ENCODE measurements around the gene CDK11A. TPM values are rescaled to one million over a fixed set of nuclear protein-coding genes. Genes with fewer than 3 reads are reported as not detected.

CDK11A gene
- polyA plus RNA-seq, 1 of the 3 experiments (the other 2 are of a cell fraction): 24.0 TPM

- H3K4me1 ChIP-seq (ENCODE audit: control insufficient read depth in 1 of 2, insufficient read depth in 2 of 2, low read depth in 1 of 2, low read length in 1 of 2): no peaks in the 10 kb centered on the region; a peak in 1 of 4 replicates
- H3K4me3 ChIP-seq (ENCODE audit: low read depth in 2 of 2, low read length in 1 of 2): no peak overlapping the region
- DNase-seq: peak; percentile 15
- H3F3A ChIP-seq (replicated peaks; ENCODE audit: insufficient read depth): peaks cover 2% of the 10 kb centered on the region
- H3K9ac ChIP-seq: no peak overlapping the region
- no peak overlapping the region for H3K4me2 ChIP-seq
- peaks cover 85% of the 10 kb centered on the region for H3K79me2 ChIP-seq (ENCODE audit: insufficient read depth)
- CTCF ChIA-PET: no interaction called here
- H2AFZ ChIP-seq (ENCODE audit: low read depth): no peak overlapping the region
- POLR2A ChIA-PET: no interaction called here
- H3K27me3 ChIP-seq (ENCODE audit: insufficient read depth): no peaks in the 10 kb centered on the region
- no peaks in the 10 kb centered on the region for H3K9me3 ChIP-seq
- H3K27ac ChIP-seq (ENCODE audit: low read depth in 2 of 2, low read length in 1 of 2): no peak overlapping the region
- peaks cover 17% of the 10 kb centered on the region; the same call in 1 of the 2 replicates for H4K20me1 ChIP-seq (ENCODE audit: insufficient read depth)
- 82% methylated on average over 11 of the region's 11 CpGs for WGBS (ENCODE audit: low lambda C conversion rate)
- no peaks in the 10 kb centered on the region for H3K9me2 ChIP-seq
- TF ChIP-seq POLR2AphosphoS5 (IDR thresholded peaks at IDR 0.05; ENCODE audit: low read depth, low read length): no peak
- no peak for TF ChIP-seq FOXM1 (IDR thresholded peaks at IDR 0.05; ENCODE audit: low read depth)
- no peak for TF ChIP-seq TCF12 (IDR thresholded peaks at IDR 0.05)
- TF ChIP-seq EP300 (IDR thresholded peaks at IDR 0.05; ENCODE audit: borderline replicate concordance in 1 of 2, low read depth in 1 of 2, low read length in 1 of 2): no peak
- H3K36me3 ChIP-seq (replicated peaks in 1 of 2; ENCODE audit: control insufficient read depth in 1 of 2, insufficient read depth in 2 of 2, low read length in 1 of 2): no peaks in the 10 kb centered on the region
These were observed 43.3 kb downstream of the CDK11A start for GRCh38 chr1:1680912-1681273.

GRCh38 chr1:1680031-1680911, 43.9 kb downstream of the CDK11A start:
- no peaks in the 10 kb centered on the region for H3K27me3 ChIP-seq (ENCODE audit: insufficient read depth)
- peak; percentile 13 for DNase-seq
- H3K79me2 ChIP-seq (ENCODE audit: insufficient read depth): peaks cover 79% of the 10 kb centered on the region
- no peaks in the 10 kb centered on the region; a peak in 1 of 4 replicates for H3K4me1 ChIP-seq (ENCODE audit: control insufficient read depth in 1 of 2, insufficient read depth in 2 of 2, low read depth in 1 of 2, low read length in 1 of 2)
- H4K20me1 ChIP-seq (ENCODE audit: insufficient read depth): peaks cover 11% of the 10 kb centered on the region; the same call in 1 of the 2 replicates
- H3K9me3 ChIP-seq: no peaks in the 10 kb centered on the region
- H3F3A ChIP-seq (replicated peaks; ENCODE audit: insufficient read depth): no peaks in the 10 kb centered on the region
- WGBS (ENCODE audit: low lambda C conversion rate): 93% methylated on average over 24 of the region's 32 CpGs
- H3K27ac ChIP-seq (ENCODE audit: low read depth in 2 of 2, low read length in 1 of 2): no peak overlapping the region
- POLR2A ChIA-PET: no interaction called here
- CTCF ChIA-PET: no interaction called here
- H3K9me2 ChIP-seq: no peaks in the 10 kb centered on the region
- H3K4me3 ChIP-seq (ENCODE audit: low read depth in 2 of 2, low read length in 1 of 2): no peak overlapping the region
- TF ChIP-seq ELF1 (IDR thresholded peaks at IDR 0.05) (no peak), EZH2phosphoT487 (IDR thresholded peaks at IDR 0.05; ENCODE audit: borderline replicate concordance, low read depth) (no peak), FOXJ3 (CRISPR knock-in tag; IDR thresholded peaks at IDR 0.05) (no peak), TAF1 (IDR thresholded peaks at IDR 0.05; ENCODE audit: borderline replicate concordance, low read depth, low read length) (no peak), USF1 (IDR thresholded peaks at IDR 0.05; ENCODE audit: borderline replicate concordance, low read depth) (no peak), MXI1 (IDR thresholded peaks at IDR 0.05; ENCODE audit: low read depth, low read length) (no peak), TEAD4 (IDR thresholded peaks at IDR 0.05; ENCODE audit: borderline replicate concordance, insufficient read depth) (no peak), RFX5 (IDR thresholded peaks at IDR 0.05; ENCODE audit: low read length) (no peak), SIN3A (IDR thresholded peaks at IDR 0.05; ENCODE audit: borderline replicate concordance, low read depth, low read length) (no peak), MEF2A (IDR thresholded peaks at IDR 0.05; ENCODE audit: borderline replicate concordance, low read depth) (no peak), FOSL2 (IDR thresholded peaks at IDR 0.05; ENCODE audit: borderline replicate concordance, low read depth) (no peak), ZBTB33 (IDR thresholded peaks at IDR 0.05; ENCODE audit: borderline replicate concordance, low read depth) (no peak)
- H3K36me3 ChIP-seq (replicated peaks in 1 of 2; ENCODE audit: control insufficient read depth in 1 of 2, insufficient read depth in 2 of 2, low read length in 1 of 2): no peaks in the 10 kb centered on the region
- no peak overlapping the region for H3K4me2 ChIP-seq
- H2AFZ ChIP-seq (ENCODE audit: low read depth): no peak overlapping the region
- H3K9ac ChIP-seq: no peak overlapping the region

Data from SK-N-SH (cell line).